Ishikawa (cell line): ENCODE results near the gene OR6X1.

Experiments used
- CEBPB ChIP-seq: IDR thresholded peaks from 2 replicates; pipeline ENCODE4 v1.6.1; 2012
- CREB1 ChIP-seq: IDR thresholded peaks from 2 replicates; pipeline ENCODE4 v1.6.1; 2012; ENCODE audit warnings: low read depth
- EGR1 ChIP-seq: IDR thresholded peaks from 2 replicates; pipeline ENCODE4 v1.6.1; 2012
- EP300 ChIP-seq: IDR thresholded peaks from 2 replicates; pipeline ENCODE4 v1.6.1; 2012; ENCODE audit warnings: borderline replicate concordance
- FOXM1 ChIP-seq: IDR thresholded peaks from 2 replicates; pipeline ENCODE4 v1.6.1; 2012; ENCODE audit warnings: low read depth, borderline replicate concordance
- MAX ChIP-seq: IDR thresholded peaks from 2 replicates; pipeline ENCODE4 v1.6.1; 2012
- NFIC ChIP-seq: IDR thresholded peaks from 2 replicates; pipeline ENCODE4 v1.6.1; 2012
- RAD21 ChIP-seq: IDR thresholded peaks from 2 replicates; pipeline ENCODE4 v1.6.1; 2012; ENCODE audit warnings: low read depth
- TAF1 ChIP-seq: IDR thresholded peaks from 2 replicates; pipeline ENCODE4 v1.6.1; 2012; ENCODE audit warnings: low read depth, mild to moderate bottlenecking
- TCF12 ChIP-seq: IDR thresholded peaks from 2 replicates; pipeline ENCODE4 v1.6.1; 2012; ENCODE audit warnings: low read depth
- TEAD4 ChIP-seq: IDR thresholded peaks from 2 replicates; pipeline ENCODE4 v1.6.1; 2012
- YY1 ChIP-seq: IDR thresholded peaks from 2 replicates; pipeline ENCODE4 v1.6.1; 2012; ENCODE audit warnings: low read depth
- ZBTB7A ChIP-seq: IDR thresholded peaks from 2 replicates; pipeline ENCODE4 v1.6.1; 2012; ENCODE audit warnings: low read depth
- TF ChIP-seq, protein P1 (sequence below): IDR thresholded peaks from 2 replicates; pipeline ENCODE4 v1.6.1; 2012; ENCODE audit warnings: low read depth, mild to moderate bottlenecking
- TF ChIP-seq, protein P2 (sequence below): IDR thresholded peaks from 2 replicates; pipeline ENCODE4 v1.6.1; 2012

Gene OR6X1

GRCh38 chr11:123773026-123773425 lies 18.7 kb upstream of the OR6X1 start:
- TF ChIP-seq TEAD4 (no peak), YY1 (no peak), EGR1 (no peak), CEBPB (no peak), FOXM1 (no peak), ZBTB7A (no peak), RAD21 (no peak), TAF1 (no peak), NFIC (no peak)
- TF ChIP-seq, protein P1, sequence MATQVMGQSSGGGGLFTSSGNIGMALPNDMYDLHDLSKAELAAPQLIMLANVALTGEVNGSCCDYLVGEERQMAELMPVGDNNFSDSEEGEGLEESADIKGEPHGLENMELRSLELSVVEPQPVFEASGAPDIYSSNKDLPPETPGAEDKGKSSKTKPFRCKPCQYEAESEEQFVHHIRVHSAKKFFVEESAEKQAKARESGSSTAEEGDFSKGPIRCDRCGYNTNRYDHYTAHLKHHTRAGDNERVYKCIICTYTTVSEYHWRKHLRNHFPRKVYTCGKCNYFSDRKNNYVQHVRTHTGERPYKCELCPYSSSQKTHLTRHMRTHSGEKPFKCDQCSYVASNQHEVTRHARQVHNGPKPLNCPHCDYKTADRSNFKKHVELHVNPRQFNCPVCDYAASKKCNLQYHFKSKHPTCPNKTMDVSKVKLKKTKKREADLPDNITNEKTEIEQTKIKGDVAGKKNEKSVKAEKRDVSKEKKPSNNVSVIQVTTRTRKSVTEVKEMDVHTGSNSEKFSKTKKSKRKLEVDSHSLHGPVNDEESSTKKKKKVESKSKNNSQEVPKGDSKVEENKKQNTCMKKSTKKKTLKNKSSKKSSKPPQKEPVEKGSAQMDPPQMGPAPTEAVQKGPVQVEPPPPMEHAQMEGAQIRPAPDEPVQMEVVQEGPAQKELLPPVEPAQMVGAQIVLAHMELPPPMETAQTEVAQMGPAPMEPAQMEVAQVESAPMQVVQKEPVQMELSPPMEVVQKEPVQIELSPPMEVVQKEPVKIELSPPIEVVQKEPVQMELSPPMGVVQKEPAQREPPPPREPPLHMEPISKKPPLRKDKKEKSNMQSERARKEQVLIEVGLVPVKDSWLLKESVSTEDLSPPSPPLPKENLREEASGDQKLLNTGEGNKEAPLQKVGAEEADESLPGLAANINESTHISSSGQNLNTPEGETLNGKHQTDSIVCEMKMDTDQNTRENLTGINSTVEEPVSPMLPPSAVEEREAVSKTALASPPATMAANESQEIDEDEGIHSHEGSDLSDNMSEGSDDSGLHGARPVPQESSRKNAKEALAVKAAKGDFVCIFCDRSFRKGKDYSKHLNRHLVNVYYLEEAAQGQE: no peak
- TF ChIP-seq, protein P2, sequence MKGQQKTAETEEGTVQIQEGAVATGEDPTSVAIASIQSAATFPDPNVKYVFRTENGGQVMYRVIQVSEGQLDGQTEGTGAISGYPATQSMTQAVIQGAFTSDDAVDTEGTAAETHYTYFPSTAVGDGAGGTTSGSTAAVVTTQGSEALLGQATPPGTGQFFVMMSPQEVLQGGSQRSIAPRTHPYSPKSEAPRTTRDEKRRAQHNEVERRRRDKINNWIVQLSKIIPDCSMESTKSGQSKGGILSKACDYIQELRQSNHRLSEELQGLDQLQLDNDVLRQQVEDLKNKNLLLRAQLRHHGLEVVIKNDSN: no peak

DNA sequence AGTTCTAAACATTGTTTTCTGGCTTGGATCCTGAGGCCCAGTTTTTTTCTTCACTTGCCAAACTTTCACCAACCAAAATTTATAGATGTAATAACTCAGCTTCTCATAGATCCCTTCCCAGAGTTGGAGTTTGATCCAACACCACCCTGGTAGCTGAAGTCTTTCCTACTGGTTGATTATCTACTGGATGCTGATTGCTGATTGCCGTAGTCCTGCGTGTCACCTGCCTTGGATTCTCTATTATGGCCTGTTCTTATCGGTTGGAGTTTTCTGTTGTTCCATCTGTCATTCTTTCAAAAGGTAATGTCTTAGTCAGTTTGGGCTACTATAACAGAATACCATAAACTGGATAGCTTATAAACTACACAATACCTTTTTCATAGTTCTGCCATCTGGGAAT lies 17.3 kb upstream of the OR6X1 start:
- TF ChIP-seq TCF12: no peak
- no peak for TF ChIP-seq EGR1
- TF ChIP-seq, protein P2: no peak

- no peak for TF ChIP-seq YY1
- TF ChIP-seq, protein P2: no peak
These were observed 16.4 kb upstream of the OR6X1 start for GRCh38 chr11:123770712-123771111.

GRCh38 chr11:123765601-123766000 lies 11.3 kb upstream of the OR6X1 start:
- no peak for TF ChIP-seq CREB1
- TF ChIP-seq NFIC: no peak

DNA sequence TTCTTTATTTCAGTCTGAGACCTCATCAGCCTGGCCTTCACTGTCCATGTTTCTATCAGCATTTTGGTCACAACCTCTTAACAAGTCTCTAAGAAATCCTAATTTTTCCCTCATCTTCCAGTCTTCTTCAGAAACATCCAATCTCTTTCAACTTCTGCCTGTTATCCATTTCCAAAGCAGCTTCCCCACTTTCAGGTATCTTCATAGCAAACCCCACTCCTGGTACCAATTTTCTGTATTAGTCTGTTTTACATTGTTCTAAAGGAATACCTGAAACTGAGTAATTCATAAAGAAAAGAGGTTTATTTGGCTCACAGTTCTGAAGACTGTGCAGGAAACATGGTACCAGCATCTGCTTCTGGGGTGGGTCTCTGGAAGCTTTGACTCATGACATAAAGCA lies 8.1 kb upstream of the OR6X1 start:
- no peak for TF ChIP-seq ZBTB7A

GRCh38 chr11:123760894-123761293 lies 6.6 kb upstream of the OR6X1 start:
- TF ChIP-seq FOXM1: no peak
- no peak for TF ChIP-seq TCF12
- TF ChIP-seq, protein P2: no peak
- TF ChIP-seq MAX: no peak
- TF ChIP-seq, protein P1: no peak
- TF ChIP-seq TAF1: no peak
- no peak for TF ChIP-seq EP300
- no peak for TF ChIP-seq CEBPB
- no peak for TF ChIP-seq EGR1
- TF ChIP-seq ZBTB7A: no peak
- TF ChIP-seq YY1: no peak
- TF ChIP-seq NFIC: no peak
- TF ChIP-seq RAD21: no peak
- no peak for TF ChIP-seq TEAD4
- no peak for TF ChIP-seq CREB1

GRCh38 chr11:123757976-123758375 lies 3.7 kb upstream of the OR6X1 start:
- TF ChIP-seq YY1 (no peak), TEAD4 (no peak), CREB1 (no peak)
